Ishikawa (cell line): ENCODE data around the gene NEURL3.

Experiments used
- CEBPB ChIP-seq: IDR thresholded peaks from 2 replicates; pipeline ENCODE4 v1.6.1; 2012
- CREB1 ChIP-seq: IDR thresholded peaks from 2 replicates; pipeline ENCODE4 v1.6.1; 2012; ENCODE audit warnings: low read depth
- EGR1 ChIP-seq: IDR thresholded peaks from 2 replicates; pipeline ENCODE4 v1.6.1; 2012
- EP300 ChIP-seq: IDR thresholded peaks from 2 replicates; pipeline ENCODE4 v1.6.1; 2012; ENCODE audit warnings: borderline replicate concordance
- FOXM1 ChIP-seq: IDR thresholded peaks from 2 replicates; pipeline ENCODE4 v1.6.1; 2012; ENCODE audit warnings: low read depth, borderline replicate concordance
- MAX ChIP-seq: IDR thresholded peaks from 2 replicates; pipeline ENCODE4 v1.6.1; 2012
- NFIC ChIP-seq: IDR thresholded peaks from 2 replicates; pipeline ENCODE4 v1.6.1; 2012
- RAD21 ChIP-seq: IDR thresholded peaks from 2 replicates; pipeline ENCODE4 v1.6.1; 2012; ENCODE audit warnings: low read depth
- REST ChIP-seq: IDR thresholded peaks from 2 replicates; pipeline ENCODE4 v1.6.1; 2012; ENCODE audit warnings: low read depth, mild to moderate bottlenecking
- TAF1 ChIP-seq: IDR thresholded peaks from 2 replicates; pipeline ENCODE4 v1.6.1; 2012; ENCODE audit warnings: low read depth, mild to moderate bottlenecking
- TCF12 ChIP-seq: IDR thresholded peaks from 2 replicates; pipeline ENCODE4 v1.6.1; 2012; ENCODE audit warnings: low read depth
- TEAD4 ChIP-seq: IDR thresholded peaks from 2 replicates; pipeline ENCODE4 v1.6.1; 2012
- USF1 ChIP-seq: IDR thresholded peaks from 2 replicates; pipeline ENCODE4 v1.6.1; 2012
- YY1 ChIP-seq: IDR thresholded peaks from 2 replicates; pipeline ENCODE4 v1.6.1; 2012; ENCODE audit warnings: low read depth
- ZBTB7A ChIP-seq: IDR thresholded peaks from 2 replicates; pipeline ENCODE4 v1.6.1; 2012; ENCODE audit warnings: low read depth

Gene NEURL3

GRCh38 chr2:96505231-96505889 lies at the start of gene NEURL3:
TSS of gene NEURL3 (minus strand) at chr2:96505357. CDS start at chr2:96505286, 71 bp downstream.
- peak; percentile 27; the same call in 1 of the 2 replicates for TF ChIP-seq TAF1
- TF ChIP-seq EGR1 = no peak
- no peak for TF ChIP-seq ZBTB7A
- no peak for TF ChIP-seq MAX
- no peak for TF ChIP-seq FOXM1
- TF ChIP-seq RAD21 = no peak
- peak; percentile 38 for TF ChIP-seq TEAD4
- TF ChIP-seq NFIC = no peak; the same call in 1 of the 2 replicates
- peak; percentile 21; the same call in 1 of the 2 replicates for TF ChIP-seq EP300
- peak; percentile 42; the same call in 1 of the 2 replicates for TF ChIP-seq USF1
- 0 out of 2 replicates have a peak, but pooled peaks have one; percentile 17 for TF ChIP-seq YY1
- TF ChIP-seq TCF12 = peak; percentile 32; the same call in 1 of the 2 replicates

- no peak for TF ChIP-seq TAF1
- peak; percentile 74; the same call in 1 of the 2 replicates for TF ChIP-seq ZBTB7A
- TF ChIP-seq REST = no peak
- no peak for TF ChIP-seq TCF12
- no peak for TF ChIP-seq YY1
- no peak for TF ChIP-seq NFIC
- no peak for TF ChIP-seq USF1
- no peak for TF ChIP-seq CEBPB
- no peak for TF ChIP-seq TEAD4
- no peak for TF ChIP-seq FOXM1
- no peak for TF ChIP-seq EGR1
- no peak for TF ChIP-seq MAX
- TF ChIP-seq RAD21 = peak; percentile 82
- no peak for TF ChIP-seq EP300
- TF ChIP-seq CREB1 = no peak
Observed at GRCh38 chr2:96554293-96555145, 49.4 kb upstream of the NEURL3 start.

- TF ChIP-seq CREB1 = no peak
- TF ChIP-seq EP300 = no peak
- TF ChIP-seq RAD21 = no peak
- no peak for TF ChIP-seq TAF1
- no peak for TF ChIP-seq FOXM1
- TF ChIP-seq TCF12 = no peak
- no peak for TF ChIP-seq USF1
- no peak for TF ChIP-seq YY1
Observed at GRCh38 chr2:96553176-96553956, 48.2 kb upstream of the NEURL3 start.

- TF ChIP-seq CREB1 = no peak
- no peak for TF ChIP-seq TCF12
- no peak for TF ChIP-seq YY1
- no peak for TF ChIP-seq RAD21
- TF ChIP-seq FOXM1 = no peak
- TF ChIP-seq NFIC = no peak
- TF ChIP-seq EP300 = no peak
- no peak for TF ChIP-seq REST
- TF ChIP-seq TEAD4 = no peak
- TF ChIP-seq CEBPB = no peak
- TF ChIP-seq EGR1 = no peak
- TF ChIP-seq USF1 = no peak
- TF ChIP-seq MAX = no peak
- no peak for TF ChIP-seq ZBTB7A
- TF ChIP-seq TAF1 = no peak
Observed at GRCh38 chr2:96552315-96553175, 47.4 kb upstream of the NEURL3 start.
